NCI-H82 (cell line): ENCODE data around the gene SNRPD1.
"Not testable (repeated sequence)": the region's sequence is repeated elsewhere in the genome, so short reads cannot be mapped to it uniquely, and the experiment has no call there.

Source experiments
- DNase-seq: peaks from one replicate; lab custom pipeline; 2025; lab: John Stamatoyannopoulos, UW

The SNRPD1 gene

DNA sequence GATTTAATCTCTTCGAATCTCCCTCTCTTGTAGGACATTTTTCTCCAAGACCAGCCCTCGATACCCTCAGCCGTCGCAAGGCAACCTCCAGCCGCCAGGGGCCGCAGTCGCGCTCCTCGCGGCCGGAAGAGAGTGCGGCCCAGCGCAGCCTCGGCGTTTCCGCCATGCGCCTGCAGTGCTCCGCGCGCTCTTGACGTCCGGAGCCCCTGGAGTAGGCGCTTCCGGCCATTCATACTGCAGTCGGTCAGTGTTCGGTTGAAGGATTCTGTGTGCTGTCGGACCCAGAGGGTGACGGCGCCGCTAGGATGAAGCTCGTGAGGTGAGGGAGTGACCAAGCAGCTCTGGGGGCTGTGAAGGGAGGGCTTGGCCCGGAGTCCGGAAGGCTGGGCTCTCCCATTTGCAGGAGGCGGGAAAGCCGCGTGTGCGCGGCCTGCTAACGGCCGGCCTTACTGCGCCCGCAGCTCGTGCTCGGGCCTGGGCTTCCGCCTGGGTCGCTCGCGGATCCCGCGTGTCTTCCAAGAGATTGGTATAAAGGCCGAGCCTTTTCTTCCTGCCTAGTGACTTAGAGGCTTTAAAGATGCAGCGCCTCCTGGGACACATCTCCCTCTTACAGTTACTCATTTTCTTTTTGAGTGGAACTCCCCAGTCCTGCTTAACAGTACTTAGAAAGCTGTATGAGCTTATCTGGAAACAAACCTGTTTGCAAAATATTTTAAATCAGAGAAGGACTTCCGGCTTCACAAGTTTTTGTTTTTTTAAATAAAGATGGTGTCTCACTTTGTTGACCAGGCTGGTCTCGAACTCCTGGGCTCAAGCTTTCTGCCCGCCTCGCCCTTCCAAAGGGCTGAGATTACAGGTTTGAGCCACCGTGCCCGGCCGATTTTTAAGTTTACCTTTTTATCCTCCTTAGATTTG is at the start of gene SNRPD1:
TSS of gene SNRPD1 (plus strand) at position 190 of the 915 bp plus-strand sequence. CDS start at position 306, 116 bp downstream.
- peak; percentile 93 for DNase-seq

DNA sequence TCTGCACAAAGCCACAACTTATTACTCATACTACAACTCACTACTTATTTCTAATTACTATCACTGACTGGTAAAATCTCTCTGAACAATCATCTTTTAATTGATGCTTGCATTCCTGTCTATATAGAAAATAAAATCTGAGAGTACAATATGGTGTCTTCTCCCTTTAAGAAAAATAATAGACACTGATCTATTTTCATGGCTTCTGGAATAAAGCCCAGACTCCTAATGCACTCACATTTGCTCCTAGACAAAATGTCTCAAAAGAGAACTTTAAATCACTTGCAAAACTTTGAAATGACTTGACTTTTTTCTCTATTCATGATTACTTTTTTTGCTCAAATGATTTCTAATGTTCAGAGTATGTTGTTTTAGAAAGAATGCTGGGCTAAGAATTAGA is 40.3 kb upstream of the SNRPD1 start:
- no peak for DNase-seq

DNA sequence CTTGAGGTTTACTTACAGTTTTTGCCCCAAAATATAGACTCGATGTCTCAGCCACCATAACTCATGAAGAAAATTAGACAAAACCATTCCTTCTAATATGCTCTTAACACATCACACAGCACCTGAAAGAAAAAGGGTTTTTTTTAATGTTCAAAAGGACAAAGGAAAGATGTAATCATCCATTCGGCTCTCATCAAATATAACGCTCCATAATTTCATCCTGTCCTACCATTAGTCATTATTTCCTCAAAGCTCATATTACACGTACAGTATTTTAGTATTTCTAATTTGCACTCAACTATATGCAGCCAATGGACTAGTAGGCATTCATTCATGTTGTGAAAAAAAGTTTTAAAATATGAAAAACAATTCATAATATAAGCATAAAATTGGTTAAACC is 36.5 kb upstream of the SNRPD1 start:
- DNase-seq, result no peak

DNA sequence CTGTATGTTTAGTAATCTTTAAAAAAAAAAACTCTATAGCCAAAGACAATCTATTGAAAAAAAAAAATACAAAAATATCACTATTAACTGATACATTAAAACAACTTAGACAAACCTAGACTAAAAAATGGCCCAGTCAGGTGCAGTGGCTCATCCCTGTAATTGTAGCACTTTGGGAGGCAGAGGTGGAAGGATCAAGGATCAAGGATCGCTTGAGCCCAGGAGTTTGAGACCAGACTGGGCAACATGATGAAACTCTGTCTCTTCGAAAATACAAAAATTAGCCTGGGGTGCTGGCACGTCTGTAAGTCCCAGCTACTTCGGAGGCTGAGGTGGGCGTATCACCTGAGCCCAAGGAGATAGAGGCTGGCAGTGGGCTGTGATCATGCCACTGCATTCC is 27.7 kb upstream of the SNRPD1 start:
- DNase-seq, result no peak

DNA sequence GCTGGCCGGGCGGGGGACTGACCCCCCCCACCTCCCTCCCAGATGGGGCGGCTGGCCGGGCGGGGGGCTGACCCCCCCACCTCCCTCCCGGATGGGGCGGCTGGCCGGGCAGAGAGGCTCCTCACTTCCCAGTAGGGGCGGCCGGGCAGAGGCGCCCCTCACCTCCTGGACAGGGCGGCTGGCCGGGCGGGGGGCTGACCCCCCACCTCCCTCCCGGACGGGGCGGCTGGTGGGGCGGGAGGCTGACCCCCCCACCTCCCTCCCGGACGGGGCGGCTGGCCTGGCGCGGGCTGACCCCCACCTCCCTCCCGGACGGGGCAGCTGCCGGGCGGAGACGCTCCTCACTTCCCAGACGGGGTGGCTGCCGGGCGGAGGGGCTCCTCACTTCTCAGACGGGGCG is 19.8 kb upstream of the SNRPD1 start:
- not testable (repeated sequence) for DNase-seq

DNA sequence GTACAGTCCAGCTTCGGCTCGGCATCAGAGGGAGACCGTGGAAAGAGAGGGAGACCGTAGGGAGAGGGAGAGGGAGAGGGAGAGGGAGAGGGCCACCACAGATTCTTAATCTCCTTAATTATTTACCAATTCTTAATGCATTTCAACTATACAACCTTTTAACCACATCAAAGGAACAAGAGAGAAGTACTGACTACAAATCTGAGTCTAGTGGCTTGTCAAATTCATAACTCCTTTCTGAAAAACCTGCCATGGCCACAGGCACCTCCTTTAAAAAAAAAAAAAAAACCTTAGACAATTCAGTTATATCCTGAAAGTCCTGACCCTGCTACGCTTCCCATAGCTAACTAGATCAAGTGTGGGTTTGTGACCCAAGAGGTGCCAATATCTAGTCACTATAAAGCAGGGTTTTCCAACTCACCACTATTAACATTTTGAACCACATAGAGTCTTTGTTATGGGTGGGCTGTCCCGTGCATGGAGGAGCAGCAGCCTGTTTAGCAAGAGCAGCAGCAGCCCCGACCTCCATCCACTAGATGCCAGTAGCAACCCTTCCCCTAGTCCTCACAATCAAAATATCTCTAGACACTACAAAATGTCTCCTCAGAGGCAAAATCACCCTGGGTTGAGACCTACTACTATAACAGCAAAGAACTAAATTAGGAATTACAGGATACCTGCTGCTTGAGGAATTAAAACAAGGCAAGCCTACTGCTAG is 18.4 kb upstream of the SNRPD1 start:
- no peak for DNase-seq

DNA sequence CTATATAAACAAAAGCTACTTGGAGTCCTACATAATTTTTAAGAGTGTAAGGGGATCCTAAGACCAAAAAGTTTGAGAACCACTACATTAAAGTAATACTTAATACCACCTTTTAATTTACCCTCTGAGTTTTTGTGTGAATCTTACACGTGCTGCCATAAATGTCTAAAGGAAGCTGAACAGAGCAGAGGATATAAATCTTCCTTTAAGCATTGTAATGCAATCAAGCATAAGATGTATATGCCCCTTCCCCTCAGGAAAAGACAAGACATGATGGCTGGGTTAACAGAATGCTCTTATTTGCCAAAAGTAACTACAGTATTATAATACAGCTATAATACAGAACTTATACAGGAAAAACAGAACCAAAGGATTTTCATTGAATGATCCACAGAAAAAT is 14.5 kb upstream of the SNRPD1 start:
- DNase-seq, result no peak

DNA sequence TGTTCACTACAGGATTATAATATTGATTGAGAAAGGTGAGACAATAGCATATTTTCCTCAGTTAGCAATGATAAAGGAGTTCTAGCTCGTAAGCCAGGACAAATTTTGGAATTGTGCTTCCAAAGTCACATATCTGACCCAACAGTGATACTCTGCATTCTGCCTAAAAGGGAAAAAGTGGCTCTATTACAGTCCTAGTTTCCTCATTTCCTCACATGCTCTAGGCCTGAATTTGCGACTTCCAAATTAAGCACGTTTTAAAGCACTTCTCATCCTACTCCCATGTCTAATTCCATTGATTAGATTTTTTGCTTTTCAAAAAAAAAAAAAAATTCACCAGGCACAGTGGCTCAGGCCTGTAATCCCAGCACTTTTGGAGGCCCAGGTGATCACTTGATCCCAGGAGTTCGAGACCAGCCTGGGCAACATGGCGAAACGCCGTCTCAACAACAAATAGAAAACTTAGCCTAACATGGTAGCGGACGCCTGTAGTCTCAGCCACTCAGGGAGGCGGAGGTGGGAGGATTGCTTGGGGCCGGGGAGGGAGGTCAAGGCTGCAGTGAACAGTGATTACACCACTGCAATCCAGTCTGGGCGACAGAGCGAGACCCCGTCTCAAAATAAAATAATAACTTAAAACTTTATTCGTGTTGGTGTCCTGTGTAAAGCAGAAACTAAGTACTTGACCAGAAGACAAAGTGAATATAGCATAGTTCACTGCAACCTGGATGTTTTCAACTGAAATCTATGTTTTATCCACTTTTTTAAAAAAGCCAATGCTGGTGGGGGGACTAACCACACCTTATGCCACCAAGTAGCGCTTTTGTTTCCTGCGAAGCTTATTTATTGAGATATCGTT is 13.2 kb upstream of the SNRPD1 start:
- DNase-seq, result peak; percentile 26

DNA sequence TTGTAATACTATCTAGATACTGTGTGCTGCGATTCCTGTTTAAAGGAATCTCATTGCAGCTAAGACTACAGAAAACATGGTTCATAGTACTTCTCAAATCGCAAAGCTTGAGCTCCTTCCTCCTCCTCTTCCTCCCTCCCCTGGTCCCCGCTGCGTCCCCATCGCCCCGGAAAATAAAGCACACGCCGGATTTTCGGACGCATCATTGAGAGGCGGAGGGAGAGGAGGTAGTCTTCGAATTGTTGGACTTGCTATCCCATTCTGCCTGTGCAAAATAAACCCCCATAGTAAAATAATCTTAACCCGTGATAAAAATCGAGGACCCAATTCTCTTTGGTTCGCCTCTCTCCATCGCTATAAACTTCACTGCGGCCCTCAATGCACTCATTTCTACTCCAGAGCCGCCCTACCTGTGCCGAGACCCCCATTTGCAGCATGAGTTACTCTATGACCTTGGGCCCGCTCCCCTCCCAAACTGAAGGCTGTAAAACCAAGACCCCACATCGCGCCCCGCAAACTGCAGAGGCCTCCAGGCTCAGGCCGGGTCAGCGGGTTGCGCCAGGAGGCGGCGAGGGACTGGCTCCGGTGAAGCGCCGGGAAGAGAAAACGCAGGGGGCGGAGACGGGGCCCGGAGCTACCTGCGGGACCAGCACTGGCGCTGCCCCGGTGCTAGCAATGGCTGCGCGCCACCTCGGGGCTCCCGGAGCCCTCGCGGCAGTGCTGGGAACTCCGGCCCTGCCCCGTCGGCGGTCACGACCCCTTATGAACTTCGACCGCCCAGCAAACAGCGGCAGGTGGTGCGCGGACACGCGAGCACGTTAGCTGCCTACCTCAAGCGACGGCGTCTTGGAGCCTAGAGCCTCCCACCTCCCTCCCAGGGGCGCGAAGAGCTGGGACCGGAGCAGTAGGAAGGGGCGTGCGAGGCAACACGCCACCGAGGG is 12.3 kb upstream of the SNRPD1 start:
- peak; percentile 41 for DNase-seq

DNA sequence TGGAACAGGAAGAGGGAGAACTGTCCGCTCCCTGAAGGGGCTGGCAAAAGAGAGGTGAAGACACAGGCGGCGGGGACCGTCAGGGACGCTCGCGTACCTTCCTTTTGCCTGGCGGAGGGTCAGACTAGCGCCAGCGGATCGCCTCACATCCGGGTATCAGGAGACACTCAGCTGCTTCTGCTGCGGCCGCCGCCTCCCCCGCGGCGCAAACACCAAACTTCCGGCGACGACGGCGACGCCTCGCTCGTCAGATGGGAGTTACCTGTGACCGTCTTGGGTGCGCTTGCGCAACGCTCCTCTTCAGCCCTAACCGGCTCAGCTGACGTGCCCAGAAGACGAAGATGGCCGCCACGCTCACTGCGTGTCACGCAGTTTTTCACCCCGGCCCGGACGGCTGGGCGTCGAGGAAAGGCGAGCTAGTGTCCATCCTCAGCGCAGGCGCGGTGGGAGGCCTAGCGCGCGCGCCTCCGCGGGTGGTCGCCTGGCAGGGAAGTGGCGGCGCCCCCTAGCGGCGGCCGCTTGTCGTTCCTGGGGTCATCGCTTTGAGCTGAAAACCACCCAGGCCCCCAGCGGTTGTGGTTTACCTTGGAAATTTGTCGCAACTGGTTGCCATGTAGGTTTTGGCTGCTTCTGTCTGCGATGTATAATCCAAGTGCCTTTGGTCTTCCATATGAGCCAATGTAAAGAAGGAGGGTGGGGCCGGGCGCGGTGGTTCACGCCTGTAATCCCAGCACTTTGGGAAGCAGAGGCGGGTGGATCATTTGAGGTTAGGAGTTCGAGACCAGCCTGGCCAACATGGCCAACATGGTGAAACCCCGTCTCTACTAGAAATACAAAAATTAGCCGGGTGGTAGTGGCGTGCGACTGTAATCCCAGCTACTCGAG is 11.3 kb upstream of the SNRPD1 start, which contains the start of gene ESCO1:
TSS of gene ESCO1 (minus strand) at position 179 of the 885 bp plus-strand sequence. CDS start 25,861 bp downstream, outside the sequence.
- peak; percentile 98 for DNase-seq

DNA sequence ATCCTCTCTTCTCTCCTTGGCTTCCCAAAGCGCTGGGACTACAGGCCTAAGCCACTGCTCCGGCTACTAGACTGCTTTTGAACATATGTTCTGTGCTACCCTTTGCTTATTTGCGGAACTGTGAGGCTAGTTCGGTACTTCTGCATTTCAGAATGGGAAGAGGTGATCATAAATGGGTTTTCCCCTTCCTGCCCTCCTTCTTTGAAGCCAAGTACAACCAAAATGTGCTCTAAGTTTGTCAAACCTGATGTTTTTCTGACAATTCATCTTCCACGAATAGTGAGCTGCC is 9.9 kb upstream of the SNRPD1 start:
- no peak for DNase-seq

DNA sequence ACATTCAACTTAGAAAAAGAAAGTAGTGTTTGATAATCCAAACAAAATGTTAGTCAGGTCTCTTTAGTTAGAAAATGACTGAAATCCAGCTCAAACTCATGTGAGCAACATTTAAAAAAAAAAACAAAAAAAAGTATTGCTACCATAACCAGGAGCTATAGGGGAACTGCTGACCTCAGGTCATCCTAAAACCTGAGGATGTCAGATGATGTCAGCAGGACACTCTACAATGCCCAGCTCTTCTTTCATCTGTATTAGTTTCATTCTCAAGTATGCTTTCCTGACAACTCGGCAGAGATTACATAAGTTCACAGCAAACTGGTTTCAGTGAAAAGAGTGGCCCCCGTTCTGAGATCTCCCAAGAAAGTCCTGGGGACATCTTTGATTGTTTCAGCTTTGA is 7.4 kb upstream of the SNRPD1 start:
- DNase-seq, result no peak

DNA sequence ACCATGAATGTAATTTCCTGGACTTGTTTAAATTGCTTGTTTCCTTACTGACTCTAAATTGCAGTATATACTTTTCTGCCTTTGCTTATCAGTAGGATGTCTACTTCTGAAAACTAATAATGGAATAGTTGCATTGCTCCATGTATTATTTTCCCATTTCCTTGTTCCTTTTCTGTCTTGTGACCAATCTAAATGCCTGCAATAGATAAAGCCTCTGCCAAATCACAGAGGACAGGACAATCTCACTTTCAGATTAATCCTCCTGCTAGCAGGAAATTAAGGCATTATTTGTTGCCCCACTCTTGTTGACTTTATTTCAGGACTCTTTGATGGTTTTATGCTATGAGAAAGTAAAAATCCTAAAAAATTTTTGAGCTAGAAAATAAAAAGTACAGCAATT is 6.9 kb upstream of the SNRPD1 start:
- no peak for DNase-seq

DNA sequence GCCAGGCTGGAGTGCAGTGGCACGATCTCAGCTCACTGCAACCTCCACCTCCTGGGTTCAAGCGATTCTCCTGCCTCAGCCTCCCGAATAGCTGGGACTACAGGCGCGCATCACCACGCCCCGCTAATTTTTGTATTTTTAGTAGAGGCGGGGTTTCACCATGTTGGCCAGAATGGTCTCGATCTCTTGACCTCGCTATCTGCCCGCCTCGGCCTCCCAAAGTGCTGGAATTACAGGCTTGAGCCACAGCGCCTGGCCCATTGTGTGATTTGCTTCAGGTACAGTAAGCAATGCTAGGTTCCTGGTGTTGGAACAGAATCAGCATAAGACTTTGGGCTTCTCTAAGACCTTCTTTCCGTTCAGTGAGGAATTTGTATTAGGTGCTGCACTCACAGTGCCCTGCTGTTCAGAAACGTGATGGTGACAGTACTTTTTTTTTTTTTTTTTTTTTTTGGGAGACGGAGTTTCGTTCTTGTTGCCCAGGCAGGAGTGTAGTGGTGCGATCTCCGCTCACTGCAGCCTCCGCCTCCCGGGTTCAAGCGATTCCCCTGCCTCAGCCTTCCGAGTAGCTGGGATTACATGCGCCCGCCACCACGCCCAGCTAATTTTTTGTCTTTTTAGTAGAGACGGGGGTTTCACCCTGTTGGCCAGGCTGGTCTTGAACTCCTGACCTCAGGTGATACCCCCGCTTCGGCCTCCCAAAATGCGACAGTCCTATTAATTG is 551 bp upstream of the SNRPD1 start:
- DNase-seq, result not testable (repeated sequence)

DNA sequence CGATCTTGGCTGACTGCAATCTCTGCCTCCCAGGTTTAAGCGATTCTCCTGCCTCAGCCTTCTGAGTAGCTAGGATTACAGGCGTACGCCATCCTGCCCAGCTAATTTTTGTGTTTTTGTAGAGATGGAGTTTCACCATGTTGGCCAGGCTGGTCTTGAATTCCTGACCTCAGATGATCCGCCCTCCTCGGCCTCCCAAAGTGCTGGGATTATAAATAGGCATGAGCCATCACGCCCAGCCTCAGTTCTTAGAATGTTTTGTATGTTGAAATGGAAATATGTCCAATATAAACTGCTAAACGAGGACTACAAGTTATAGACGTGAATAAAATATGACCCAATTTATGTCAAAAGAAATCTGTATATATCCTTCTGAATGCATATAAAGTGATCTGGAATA is 9.5 kb downstream of the SNRPD1 start:
- not testable (repeated sequence) for DNase-seq

DNA sequence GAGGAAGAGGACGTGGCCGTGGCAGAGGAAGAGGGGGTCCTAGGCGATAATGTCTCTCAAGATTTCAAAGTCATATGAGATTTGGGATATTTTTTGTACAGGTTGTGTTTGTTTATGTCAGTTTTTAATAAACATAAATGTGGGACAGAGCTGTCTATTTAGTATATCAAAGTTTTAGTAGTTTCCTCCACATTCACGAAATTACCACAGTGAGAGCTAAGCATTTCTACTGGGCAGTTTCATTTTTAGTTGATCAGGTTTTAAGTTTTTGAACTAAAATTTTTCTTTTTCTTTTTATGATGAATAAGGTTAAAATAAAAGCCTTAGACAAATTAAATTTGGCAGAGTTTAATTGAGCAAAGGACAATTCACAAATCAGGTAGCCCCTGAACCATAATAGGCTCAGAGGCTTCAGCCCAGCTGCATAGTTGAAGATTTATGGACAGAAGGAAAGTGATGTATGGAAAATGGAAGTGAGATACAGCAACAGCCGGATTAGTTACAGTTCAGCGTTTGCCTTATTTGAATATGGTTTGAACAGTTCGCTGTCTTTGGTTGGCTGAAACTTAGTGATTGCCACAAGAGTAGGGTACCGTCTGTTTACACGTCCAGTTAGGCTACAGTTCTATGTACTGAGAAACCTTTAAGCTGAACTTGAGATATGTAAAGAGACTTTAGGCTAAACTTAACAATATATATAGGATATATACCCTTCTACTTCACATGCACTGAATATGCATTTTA is 17.1 kb downstream of the SNRPD1 start:
- no peak for DNase-seq

DNA sequence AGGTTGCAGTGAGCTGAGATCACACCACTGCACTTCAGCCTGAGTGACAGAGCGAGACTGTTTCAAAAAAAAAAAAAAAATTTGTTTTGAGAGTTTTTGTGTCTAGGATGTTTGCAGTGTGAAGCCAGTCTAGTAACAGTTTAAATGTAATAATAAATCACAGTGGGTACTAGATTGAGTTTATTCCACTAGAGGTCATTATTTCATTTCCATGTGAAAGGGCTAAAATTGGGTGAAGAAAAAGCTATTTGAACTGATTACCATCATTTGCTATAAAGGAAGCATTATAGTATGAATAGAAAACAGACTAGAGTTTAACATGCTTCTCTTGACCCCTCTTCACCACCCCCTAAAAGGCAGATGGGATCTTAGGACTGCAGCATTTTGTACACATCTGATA is 20.3 kb downstream of the SNRPD1 start:
- DNase-seq, result no peak

DNA sequence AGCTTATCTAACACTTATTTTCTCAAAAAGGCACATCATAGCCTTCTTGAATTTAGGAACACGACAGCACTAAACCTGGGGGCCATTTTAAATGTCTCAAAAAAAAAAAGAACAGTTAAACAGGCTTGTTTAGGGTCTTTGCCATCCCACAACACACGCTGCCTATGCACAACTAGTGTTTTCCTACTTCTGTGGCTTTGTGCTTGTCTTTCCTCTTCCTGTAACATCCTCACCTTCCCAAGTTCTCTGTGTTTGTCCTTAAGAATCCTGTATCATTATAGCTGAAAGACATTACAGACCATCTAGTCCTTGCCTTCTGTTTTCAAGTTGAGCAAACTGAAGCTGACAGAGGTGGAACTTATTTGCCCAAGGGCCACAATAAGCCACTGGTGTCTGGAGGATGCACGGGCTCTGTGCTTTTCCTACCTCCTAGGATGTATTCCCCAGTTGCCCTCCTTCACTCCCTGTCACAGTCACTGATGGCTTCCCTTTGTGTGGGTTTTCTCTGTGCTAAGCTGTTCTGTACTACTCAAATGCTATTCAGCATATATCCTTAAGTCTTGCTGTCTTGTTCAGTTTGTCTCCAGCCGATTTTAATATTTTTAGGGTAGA is 22.6 kb downstream of the SNRPD1 start:
- DNase-seq, result no peak
